WTC11 (cell line): ENCODE results near the gene TRIM59. TPM values are rescaled to one million over a fixed set of nuclear protein-coding genes. Genes with fewer than 3 reads are reported as not detected.

ENCODE experiments used
- ATAC-seq: fragments of 200-7000 bp; cut with Tn5 transposase; 2 replicates; pipeline ENCODE4 v1.10.0; 2021; ENCODE audit warnings: mild to moderate bottlenecking, moderate library complexity
- CTCF ChIA-PET: fragments of 300-600 bp; sonication (Branson Sonifier 250); formaldehyde crosslinking; loops from one replicate; lab custom pipeline; 2021; ENCODE audit warnings: antibody characterized with exemption; lab: Charles Lee
- POLR2A ChIA-PET: fragments of 350-600 bp; sonication (Branson Sonifier 250); formaldehyde crosslinking; loops from one replicate; lab custom pipeline; 2021; ENCODE audit warnings: antibody characterized with exemption; lab: Charles Lee
- DNase-seq: peaks from one replicate; pipeline ENCODE4 v3.0.0; 2021; ENCODE audit warnings: low spot score
- H3K27ac Mint-ChIP-seq: 2 replicates; pipeline ENCODE4 v1.8.0; 2021; ENCODE audit warnings: mixed read lengths
- H3K27me3 Mint-ChIP-seq: 2 replicates; pipeline ENCODE4 v1.8.0; 2021; ENCODE audit warnings: low read depth, mild to moderate bottlenecking, moderate library complexity, mixed read lengths
- H3K36me3 Mint-ChIP-seq: 2 replicates; pipeline ENCODE4 v1.8.0; 2021; ENCODE audit warnings: mixed read lengths
- H3K4me1 Mint-ChIP-seq: 2 replicates; pipeline ENCODE4 v1.8.0; 2022; ENCODE audit warnings: mixed read lengths
- H3K4me3 Mint-ChIP-seq: 2 replicates; pipeline ENCODE4 v1.8.0; 2021; ENCODE audit warnings: mild to moderate bottlenecking, moderate library complexity, mixed read lengths
- H3K9me3 Mint-ChIP-seq: 2 replicates; pipeline ENCODE4 v1.8.0; 2021; ENCODE audit warnings: mixed read lengths
- CBFB ChIP-seq: sonication (generic); formaldehyde crosslinking; IDR thresholded peaks from 2 replicates; pipeline ENCODE4 v1.8.1; 2022; ENCODE audit warnings: mild to moderate bottlenecking, low read depth, missing genetic modification reagents
- CREM ChIP-seq: sonication (generic); formaldehyde crosslinking; IDR thresholded peaks from 2 replicates; pipeline ENCODE4 v1.8.1; 2022; ENCODE audit warnings: mild to moderate bottlenecking, missing genetic modification reagents, moderate library complexity
- EMX1 ChIP-seq: fragments of 250-450 bp; sonication (Bioruptor Pico); IDR thresholded peaks from 2 replicates; pipeline ENCODE4 v1.8.0; 2021; ENCODE audit warnings: mild to moderate bottlenecking
- ERG ChIP-seq: fragments of 250-450 bp; sonication (Bioruptor Pico); IDR thresholded peaks from 2 replicates; pipeline ENCODE4 v1.8.0; 2021; ENCODE audit warnings: mild to moderate bottlenecking
- GTF2I ChIP-seq: fragments of 250-450 bp; sonication (Bioruptor Pico); conservative IDR thresholded peaks from 2 replicates; pipeline ENCODE4 v1.4.0; 2021; ENCODE audit warnings: mild to moderate bottlenecking
- JAZF1 ChIP-seq: fragments of 250-450 bp; sonication (Bioruptor Pico); IDR thresholded peaks from 2 replicates; pipeline ENCODE4 v1.9.0; 2021; ENCODE audit warnings: moderate library complexity, mild to moderate bottlenecking, inconsistent platforms
- JUN ChIP-seq: sonication (generic); formaldehyde crosslinking; IDR thresholded peaks from 2 replicates; pipeline ENCODE4 v1.8.0; 2023; ENCODE audit warnings: mild to moderate bottlenecking, missing genetic modification reagents
- NR1H2 ChIP-seq: sonication (generic); formaldehyde crosslinking; IDR thresholded peaks from 2 replicates; pipeline ENCODE4 v1.9.0; 2021; ENCODE audit warnings: mild to moderate bottlenecking, moderate library complexity, missing genetic modification reagents
- PRRX2 ChIP-seq: fragments of 250-450 bp; sonication (Bioruptor Pico); IDR thresholded peaks from 2 replicates; pipeline ENCODE4 v1.8.0; 2021; ENCODE audit warnings: mild to moderate bottlenecking
- SOX15 ChIP-seq: fragments of 250-450 bp; sonication (Bioruptor Pico); IDR thresholded peaks from 2 replicates; pipeline ENCODE4 v1.9.0; 2021; ENCODE audit warnings: mild to moderate bottlenecking
- ZNF396 ChIP-seq: fragments of 250-450 bp; sonication (Bioruptor Pico); IDR thresholded peaks from 2 replicates; pipeline ENCODE4 v1.8.0; 2021; ENCODE audit warnings: mild to moderate bottlenecking, moderate library complexity, borderline replicate concordance
- ZNF423 ChIP-seq: fragments of 250-450 bp; sonication (Bioruptor Pico); IDR thresholded peaks from 2 replicates; pipeline ENCODE4 v2.1.2; 2022; ENCODE audit warnings: mild to moderate bottlenecking, moderate library complexity
- ZNF425 ChIP-seq: fragments of 250-450 bp; sonication (Bioruptor Pico); conservative IDR thresholded peaks from 2 replicates; pipeline ENCODE4 v1.9.0; 2021; ENCODE audit warnings: mild to moderate bottlenecking
- ZNF532 ChIP-seq: fragments of 250-450 bp; sonication (Bioruptor Pico); IDR thresholded peaks from 2 replicates; pipeline ENCODE4 v1.9.0; 2021; ENCODE audit warnings: mild to moderate bottlenecking, borderline replicate concordance
- total RNA-seq: library from RNA; stranded (reverse); gene quantifications from 3 replicates; pipeline ENCODE4 v1.2.3, GENCODE V29; 2021
- TF ChIP-seq, protein P1 (sequence below): sonication (generic); formaldehyde crosslinking; conservative IDR thresholded peaks from 2 replicates; pipeline ENCODE4 v1.8.1; 2023; ENCODE audit warnings: mild to moderate bottlenecking, low read depth, missing genetic modification reagents, moderate library complexity
- TF ChIP-seq, protein P2 (sequence below): sonication (generic); formaldehyde crosslinking; IDR thresholded peaks from 2 replicates; pipeline ENCODE4 v1.8.0; 2022; ENCODE audit warnings: mild to moderate bottlenecking, missing genetic modification reagents

TRIM59 gene
- total RNA-seq, 1 experiment from 2014 or later: 32.4 TPM

- TF ChIP-seq, protein P1, sequence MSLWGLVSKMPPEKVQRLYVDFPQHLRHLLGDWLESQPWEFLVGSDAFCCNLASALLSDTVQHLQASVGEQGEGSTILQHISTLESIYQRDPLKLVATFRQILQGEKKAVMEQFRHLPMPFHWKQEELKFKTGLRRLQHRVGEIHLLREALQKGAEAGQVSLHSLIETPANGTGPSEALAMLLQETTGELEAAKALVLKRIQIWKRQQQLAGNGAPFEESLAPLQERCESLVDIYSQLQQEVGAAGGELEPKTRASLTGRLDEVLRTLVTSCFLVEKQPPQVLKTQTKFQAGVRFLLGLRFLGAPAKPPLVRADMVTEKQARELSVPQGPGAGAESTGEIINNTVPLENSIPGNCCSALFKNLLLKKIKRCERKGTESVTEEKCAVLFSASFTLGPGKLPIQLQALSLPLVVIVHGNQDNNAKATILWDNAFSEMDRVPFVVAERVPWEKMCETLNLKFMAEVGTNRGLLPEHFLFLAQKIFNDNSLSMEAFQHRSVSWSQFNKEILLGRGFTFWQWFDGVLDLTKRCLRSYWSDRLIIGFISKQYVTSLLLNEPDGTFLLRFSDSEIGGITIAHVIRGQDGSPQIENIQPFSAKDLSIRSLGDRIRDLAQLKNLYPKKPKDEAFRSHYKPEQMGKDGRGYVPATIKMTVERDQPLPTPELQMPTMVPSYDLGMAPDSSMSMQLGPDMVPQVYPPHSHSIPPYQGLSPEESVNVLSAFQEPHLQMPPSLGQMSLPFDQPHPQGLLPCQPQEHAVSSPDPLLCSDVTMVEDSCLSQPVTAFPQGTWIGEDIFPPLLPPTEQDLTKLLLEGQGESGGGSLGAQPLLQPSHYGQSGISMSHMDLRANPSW: no peak
- no peak for TF ChIP-seq ZNF423 (CRISPR knock-in tag)
- no peak for TF ChIP-seq CBFB (CRISPR knock-in tag)
- peak; percentile 96 for TF ChIP-seq GTF2I (CRISPR knock-in tag)
- TF ChIP-seq PRRX2 (CRISPR knock-in tag): 0 out of 2 replicates have a peak, but pooled peaks have one; percentile 8
- no peak for TF ChIP-seq EMX1 (CRISPR knock-in tag)
Measured at GRCh38 chr3:160448845-160449635, 546 bp downstream of the TRIM59 start (continued).

- H3K4me3 Mint-ChIP-seq: peak overlapping the region; percentile 91
- POLR2A ChIA-PET: no interaction called here
Measured at GRCh38 chr3:160447544-160447943, 2.0 kb downstream of the TRIM59 start.

DNA sequence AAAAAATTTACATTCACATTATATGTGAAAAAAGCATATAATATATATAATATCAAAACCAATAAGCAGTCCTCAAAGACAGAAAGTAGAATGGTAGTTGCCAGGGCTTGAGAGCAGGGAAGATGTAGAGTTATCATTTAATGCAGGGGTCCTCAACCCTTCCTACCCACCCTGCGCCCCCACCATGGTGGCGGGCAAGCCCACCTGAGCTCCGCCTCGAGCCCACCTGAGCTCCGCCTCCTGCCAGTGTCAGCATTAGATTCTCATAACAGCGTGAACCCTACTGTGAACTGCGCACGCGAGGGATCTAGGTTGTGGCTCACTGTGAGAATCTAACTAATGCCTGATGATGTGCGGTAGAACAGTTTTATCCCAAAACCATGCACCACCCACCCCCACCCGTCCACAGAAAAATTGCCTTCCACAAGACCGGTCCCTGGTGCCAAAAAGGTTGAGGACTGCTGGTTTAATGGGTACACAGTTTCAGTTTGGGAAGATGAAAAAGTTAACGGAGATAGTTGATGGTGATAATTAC lies 3.0 kb downstream of the TRIM59 start:
- CTCF ChIA-PET: no interaction called here
- POLR2A ChIA-PET: no interaction called here

More at GRCh38 chr3:160447544-160447943, 2.0 kb downstream of the TRIM59 start:
- Mint-ChIP-seq H3K9me3 (peaks cover 8% of the 10 kb centered on the region), H3K27me3 (no peaks in the 10 kb centered on the region), H3K27ac (no peak overlapping the region), H3K36me3 (peaks cover 47% of the 10 kb centered on the region), H3K4me1 (peaks cover 32% of the 10 kb centered on the region)
- DNase-seq: no peak
- CTCF ChIA-PET: no interaction called here
- no peak for TF ChIP-seq ERG (CRISPR knock-in tag)
- ATAC-seq: no peak

More for the DNA sequence above, 3.0 kb downstream of the TRIM59 start:
- DNase-seq: no peak
- Mint-ChIP-seq H3K36me3 (peaks cover 54% of the 10 kb centered on the region), H3K27ac (peak overlapping the region; percentile 53; the same call in 1 of the 2 replicates)
- TF ChIP-seq, protein P2, sequence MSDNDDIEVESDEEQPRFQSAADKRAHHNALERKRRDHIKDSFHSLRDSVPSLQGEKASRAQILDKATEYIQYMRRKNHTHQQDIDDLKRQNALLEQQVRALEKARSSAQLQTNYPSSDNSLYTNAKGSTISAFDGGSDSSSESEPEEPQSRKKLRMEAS (CRISPR knock-in tag): no peak
- no peak for TF ChIP-seq ZNF396
- no peak for TF ChIP-seq JUN (CRISPR knock-in tag)
- TF ChIP-seq SOX15 (CRISPR knock-in tag): no peak
- no peak for TF ChIP-seq ZNF532 (CRISPR knock-in tag)
- no peak for TF ChIP-seq CREM (CRISPR knock-in tag)
- TF ChIP-seq JAZF1: no peak
- no peak for TF ChIP-seq NR1H2 (CRISPR knock-in tag)
- TF ChIP-seq ZNF425: no peak
- TF ChIP-seq, all 79 proteins: peak for 0
- peaks cover 35% of the 10 kb centered on the region for H3K4me1 Mint-ChIP-seq
- no peaks in the 10 kb centered on the region for H3K27me3 Mint-ChIP-seq
- peak overlapping the region; percentile 56 for H3K4me3 Mint-ChIP-seq
- peaks cover 8% of the 10 kb centered on the region for H3K9me3 Mint-ChIP-seq
- ATAC-seq: no peak
